ENCODE measurements around the gene NENF. TPM values are rescaled to one million over a fixed set of nuclear protein-coding genes. Genes with fewer than 3 reads are reported as not detected.
A peak's percentile ranks its signal among the peaks of the same experiment; 100 is the strongest.

Gene NENF
- total RNA-seq, 1 donor from 2014 or later: 55.7 TPM

- DNase-seq (ENCODE audit: low spot score): no peak
Measured at GRCh38 chr1:212481438-212481767, 48.7 kb downstream of the NENF start.

- DNase-seq (ENCODE audit: low spot score): no peak
Measured at GRCh38 chr1:212482006-212482636, 49.4 kb downstream of the NENF start.

GRCh38 chr1:212482637-212483441 lies 50.1 kb downstream of the NENF start:
- no peak for DNase-seq (ENCODE audit: low spot score)

- DNase-seq (ENCODE audit: low spot score): no peak
Measured at GRCh38 chr1:212484701-212485570, 52.2 kb downstream of the NENF start.

- no peak for DNase-seq (ENCODE audit: low spot score)
Measured at GRCh38 chr1:212485571-212485912, 52.8 kb downstream of the NENF start.

GRCh38 chr1:212485913-212486618 lies 53.3 kb downstream of the NENF start:
- DNase-seq (ENCODE audit: low spot score): peak; percentile 75

- DNase-seq (ENCODE audit: low spot score): no peak
Measured at GRCh38 chr1:212486619-212486975, 53.9 kb downstream of the NENF start.

GRCh38 chr1:212487286-212487685 lies 54.6 kb downstream of the NENF start:
- DNase-seq (ENCODE audit: low spot score): no peak

GRCh38 chr1:212487774-212488435 lies 55.2 kb downstream of the NENF start:
- no peak for DNase-seq (ENCODE audit: low spot score)

GRCh38 chr1:212488436-212489283 lies 55.9 kb downstream of the NENF start:
- DNase-seq (ENCODE audit: low spot score): peak; percentile 65

GRCh38 chr1:212489284-212489859 lies 56.7 kb downstream of the NENF start:
- DNase-seq (ENCODE audit: low spot score): no peak

- no peak for DNase-seq (ENCODE audit: low spot score)
Measured at GRCh38 chr1:212490276-212490675, 57.6 kb downstream of the NENF start.

GRCh38 chr1:212491454-212491853 lies 58.7 kb downstream of the NENF start:
- no peak for DNase-seq (ENCODE audit: low spot score)

Other genes with a start within 250 kb of the NENF start
- 38.1 TPM for gene PPP2R5A, start 147.5 kb upstream of the NENF start, total RNA-seq
- gene PACC1, start 18.0 kb upstream of the NENF start, total RNA-seq: 4.5 TPM
- gene ATF3, start 175.8 kb downstream of the NENF start, total RNA-seq: 10.6 TPM

All from ureter (tissue), 1 donor.